Hematopoietic multipotent progenitor cell treated with erythropoietin and hydrocortisone succinate and interleukin-3 and kit ligand, for 15 days (in vitro differentiated cells): ENCODE measurements around the gene MMAB.

ENCODE experiments used
- DNase-seq: peaks from one replicate; pipeline ENCODE4 v3.0.0-alpha.2; 2015; ENCODE audit warnings: low spot score

MMAB gene

GRCh38 chr12:109559200-109559505 lies 14.2 kb downstream of the MMAB start:
- DNase-seq, result no peak

GRCh38 chr12:109558374-109559199 lies 14.7 kb downstream of the MMAB start:
- no peak for DNase-seq

- DNase-seq, result no peak
These were observed 15.5 kb downstream of the MMAB start for GRCh38 chr12:109557805-109558204.

GRCh38 chr12:109557200-109557599 lies 16.1 kb downstream of the MMAB start:
- DNase-seq, result no peak

GRCh38 chr12:109555431-109556315 lies 17.6 kb downstream of the MMAB start:
- no peak for DNase-seq

- no peak for DNase-seq
These were observed 18.5 kb downstream of the MMAB start for GRCh38 chr12:109554761-109555160.

- no peak for DNase-seq
These were observed 19.3 kb downstream of the MMAB start for GRCh38 chr12:109553906-109554500.

- no peak for DNase-seq
These were observed 19.8 kb downstream of the MMAB start for GRCh38 chr12:109553483-109553882.

GRCh38 chr12:109552971-109553370 lies 20.3 kb downstream of the MMAB start:
- no peak for DNase-seq

GRCh38 chr12:109551108-109551507 lies 22.2 kb downstream of the MMAB start:
- no peak for DNase-seq

GRCh38 chr12:109550281-109550680 lies 23.0 kb downstream of the MMAB start:
- no peak for DNase-seq

GRCh38 chr12:109549613-109550270 lies 23.6 kb downstream of the MMAB start:
- DNase-seq, result no peak

GRCh38 chr12:109548258-109548657 lies 25.0 kb downstream of the MMAB start:
- DNase-seq, result no peak

- no peak for DNase-seq
These were observed 26.0 kb downstream of the MMAB start for GRCh38 chr12:109547286-109547685.

- DNase-seq, result no peak
These were observed 27.5 kb downstream of the MMAB start for GRCh38 chr12:109545826-109546225.

- DNase-seq, result no peak
These were observed 28.3 kb downstream of the MMAB start for GRCh38 chr12:109544955-109545531.

- DNase-seq, result no peak
These were observed 30.4 kb downstream of the MMAB start for GRCh38 chr12:109542876-109543275.

GRCh38 chr12:109542014-109542413 lies 31.3 kb downstream of the MMAB start:
- DNase-seq, result no peak

GRCh38 chr12:109541413-109541726 lies 31.9 kb downstream of the MMAB start:
- DNase-seq, result no peak

GRCh38 chr12:109540526-109541412 lies 32.5 kb downstream of the MMAB start:
- DNase-seq, result no peak

GRCh38 chr12:109539508-109539907 lies 33.8 kb downstream of the MMAB start:
- DNase-seq, result no peak
